HepG2 (cell line): ENCODE data around the gene PYGO2. TPM values are rescaled to one million over a fixed set of nuclear protein-coding genes. Genes with fewer than 3 reads are reported as not detected.

Experiments
- ATAC-seq: fragments of 200-7000 bp; cut with Tn5 transposase; 3 replicates; pipeline ENCODE4 v1.9.1; 2020; ENCODE audit warnings: mild to moderate bottlenecking, moderate library complexity
- BruUV-seq: library from RNA; stranded (reverse); fragments of 400-500 nt; replicated peaks from 2 replicates; lab custom pipeline; 2021; lab: Mats Ljungman, UMichigan
- CTCF ChIA-PET: fragments of 300-600 bp; formaldehyde crosslinking; extraction: SDS; loops from one replicate; lab custom pipeline; 2021; ENCODE audit warnings: low total read pairs, inconsistent platforms, low intra/inter-chr PET ratio; lab: Yijun Ruan, JAX
- POLR2A ChIA-PET: fragments of 350-600 bp; sonication (Branson Sonifier 250); formaldehyde crosslinking; loops from one replicate; lab custom pipeline; 2020; ENCODE audit warnings: antibody characterized with exemption, inconsistent platforms; lab: Yijun Ruan, JAX
- DNase-seq: peaks from one replicate; pipeline ENCODE4 v3.0.0-alpha.2; 2015; ENCODE audit warnings: low spot score
- FAIRE-seq: peaks from 3 replicates; lab custom pipeline; 2011; peaks lifted over from hg19 to GRCh38; lab: Jason Lieb, UNC
- H2AFZ ChIP-seq: one replicate; pipeline ENCODE4 v1.6.1; 2011; ENCODE audit warnings: low read length, inconsistent platforms
- H3K27ac ChIP-seq: fragments of 300-600 bp; 3 replicates; pipeline ENCODE4 v1.8.0; 2011; ENCODE audit warnings: mixed run types, mild to moderate bottlenecking, mixed read lengths, low read length, inconsistent platforms; ENCODE audit not compliant: insufficient read depth; ENCODE audit errors: extremely low read length
- H3K27me3 ChIP-seq, 2 experiments: fragments of 200-600 bp in 1 of 2; 2 replicates in 1 of 2; 3 replicates in 1 of 2; pipeline versions ENCODE4 v1.6.0 to v1.8.0; 2011; ENCODE audit warnings: low read length in 2 of 2, mild to moderate bottlenecking in 2 of 2, moderate library complexity in 2 of 2, inconsistent platforms in 1 of 2; ENCODE audit not compliant: insufficient read depth in 2 of 2, control insufficient read depth in 1 of 2
- H3K36me3 ChIP-seq, 2 experiments: fragments of 200-600 bp in 1 of 2; replicated peaks in 1 of 2; 2 replicates in 1 of 2; 3 replicates in 1 of 2; pipeline versions ENCODE4 v1.5.1 to v1.8.0; 2011; ENCODE audit warnings: low read length in 2 of 2, inconsistent platforms in 1 of 2; ENCODE audit not compliant: insufficient read depth in 2 of 2, control insufficient read depth in 1 of 2
- H3K4me1 ChIP-seq: 2 replicates; pipeline ENCODE4 v1.5.1; 2012; ENCODE audit warnings: low read length, inconsistent platforms; ENCODE audit not compliant: insufficient read depth
- H3K4me2 ChIP-seq: 2 replicates; pipeline ENCODE4 v1.6.0; 2011; ENCODE audit warnings: low read depth, low read length, inconsistent platforms
- H3K4me3 ChIP-seq, 3 experiments: fragments of 200-600 bp in 1 of 3; sonication (generic), shearing (Covaris generic) in 1 of 3; replicated peaks in 1 of 3; 2 replicates each; pipeline ENCODE4 v1.5.1; 2011 to 2016; ENCODE audit warnings: low read length in 3 of 3, inconsistent platforms in 2 of 3, low read depth in 2 of 3, mild to moderate bottlenecking in 2 of 3, control low read depth in 1 of 3, mixed read lengths in 1 of 3; ENCODE audit not compliant: insufficient read depth in 1 of 3
- H3K79me2 ChIP-seq: one replicate; pipeline ENCODE4 v1.6.1; 2011; ENCODE audit warnings: low read length, inconsistent platforms; ENCODE audit not compliant: insufficient read depth
- H3K9ac ChIP-seq: 2 replicates; pipeline ENCODE4 v1.6.0; 2011; ENCODE audit warnings: mild to moderate bottlenecking, low read depth, low read length, inconsistent platforms; ENCODE audit not compliant: insufficient read depth
- H3K9me3 ChIP-seq: 2 replicates; pipeline ENCODE4 v1.5.1; 2012; ENCODE audit warnings: mild to moderate bottlenecking, low read length
- H4K20me1 ChIP-seq: 2 replicates; pipeline ENCODE4 v1.6.0; 2011; ENCODE audit warnings: inconsistent platforms, mild to moderate bottlenecking, low read length, moderate library complexity; ENCODE audit not compliant: insufficient read depth
- ASH2L ChIP-seq: fragments of 300-600, 200-600 bp; sonication (generic); IDR thresholded peaks from 2 replicates; pipeline ENCODE4 v1.7.0; 2017; ENCODE audit warnings: low read depth, mild to moderate bottlenecking, moderate library complexity, mixed read lengths, low read length; ENCODE audit not compliant: insufficient read length
- BHLHE40 ChIP-seq: IDR thresholded peaks from 2 replicates; pipeline ENCODE4 v1.6.1; 2011; ENCODE audit warnings: low read length, improper control_type of control experiment
- EED ChIP-seq: sonication (generic); formaldehyde crosslinking; IDR thresholded peaks from 2 replicates; pipeline ENCODE4 v1.5.0; 2020; ENCODE audit warnings: mild to moderate bottlenecking, missing genetic modification reagents
- FIP1L1 ChIP-seq: fragments of 200-400 bp; formaldehyde crosslinking; IDR thresholded peaks from 2 replicates; pipeline ENCODE4 v1.6.1; 2018; ENCODE audit warnings: low read depth, mild to moderate bottlenecking, low read length, moderate library complexity, borderline replicate concordance; ENCODE audit not compliant: insufficient read depth
- HNF1B ChIP-seq: sonication (generic); formaldehyde crosslinking; IDR thresholded peaks from 2 replicates; pipeline ENCODE4 v1.5.1; 2020; ENCODE audit warnings: mild to moderate bottlenecking, moderate library complexity, missing genetic modification reagents
- MAFG ChIP-seq: sonication (generic); formaldehyde crosslinking; IDR thresholded peaks from 2 replicates; pipeline ENCODE4 v1.5.1; 2020; ENCODE audit warnings: mild to moderate bottlenecking, missing genetic modification reagents
- NFKB2 ChIP-seq: sonication (generic); formaldehyde crosslinking; IDR thresholded peaks from 2 replicates; pipeline ENCODE4 v1.4.0; 2020; ENCODE audit warnings: missing genetic modification reagents, borderline replicate concordance
- NFYB ChIP-seq: sonication (generic); formaldehyde crosslinking; IDR thresholded peaks from 2 replicates; pipeline ENCODE4 v1.4.0; 2020; ENCODE audit warnings: missing genetic modification reagents
- POLR2A ChIP-seq, 2 experiments: IDR thresholded peaks; 2 replicates each; pipeline ENCODE4 v1.6.1; 2011; ENCODE audit warnings: low read depth in 2 of 2, low read length in 2 of 2, mild to moderate bottlenecking in 1 of 2, moderate library complexity in 1 of 2; ENCODE audit not compliant: insufficient read depth in 1 of 2
- RAD51 ChIP-seq: fragments of 450-650 bp; IDR thresholded peaks from 2 replicates; pipeline ENCODE4 v1.6.1; 2016; ENCODE audit warnings: borderline replicate concordance
- SMC3 ChIP-seq: IDR thresholded peaks from 2 replicates; pipeline ENCODE4 v1.6.1; 2011; ENCODE audit warnings: low read length, improper control_type of control experiment
- TCF7L2 ChIP-seq: IDR thresholded peaks from 2 replicates; pipeline ENCODE4 v1.6.1; 2011; ENCODE audit warnings: mild to moderate bottlenecking, low read depth, low read length, moderate library complexity
- ZBTB34 ChIP-seq: sonication (generic); formaldehyde crosslinking; IDR thresholded peaks from 2 replicates; pipeline ENCODE4 v1.8.0; 2022; ENCODE audit warnings: mild to moderate bottlenecking, missing genetic modification reagents
- WGBS: methylation state at CpG from one replicate; pipeline ENCODE4 v1.1.6; 2017; ENCODE audit warnings: low lambda C conversion rate; 5-methylcytosine and 5-hydroxymethylcytosine counted together
- in situ Hi-C: cut with HindIII; loops from 2 replicates; pipeline ENCODE4 v1.10.0; 2017; ENCODE audit warnings: low pct_unique_long_range_greater_than_20kb; ENCODE audit not compliant: extremely low pct_ligation_motif_present
- intact Hi-C: fragments of 100-400 bp; cut with micrococcal nuclease; formaldehyde crosslinking; loops from one replicate; pipeline ENCODE4 v1.10.0; 2022; ENCODE audit not compliant: unreplicated experiment
- polyA plus RNA-seq, 8 experiments: library from polyadenylated mRNA; depleted of rRNA in 3 of 8; stranded (reverse) in 7 of 8; unstranded in 1 of 8; fragments of >200 nt; fragmentation: Illumina TruSeq in 4 of 8; extraction: Trizol in 4 of 8; gene quantifications; 2 replicates each; pipeline versions ENCODE4 v1.2.1 to v1.2.3, GENCODE V29; 2011 to 2016; ENCODE audit warnings: low read depth in 4 of 8, missing spikeins in 1 of 8, mixed read lengths in 1 of 8; ENCODE audit not compliant: insufficient read depth in 1 of 8
- total RNA-seq, 5 experiments: library from RNA; depleted of rRNA; stranded (reverse); fragments of >200 nt; fragmentation: Illumina TruSeq; extraction: Trizol; gene quantifications; 2 replicates each; pipeline ENCODE4 v1.2.3, GENCODE V29; 2016; ENCODE audit warnings: low read depth in 1 of 5

Gene PYGO2
- total and polyA plus RNA-seq, 2 of the 13 experiments (the other 11 are each of a cell fraction or from before 2014, with no cell fraction given), result 20.3 to 21.8 TPM

GRCh38 chr1:155009742-155010141 is 48.2 kb upstream of the PYGO2 start:
- Histone ChIP-seq H3K9me3 (no peaks in the 10 kb centered on the region), H3K4me2 (no peak overlapping the region), H3K79me2 (peaks cover 29% of the 10 kb centered on the region), H3K4me3 (no peak overlapping the region), H4K20me1 (peaks cover 11% of the 10 kb centered on the region; the same call in 1 of the 2 replicates)
- FAIRE-seq, result no peak
- CTCF ChIA-PET, result no interaction called here
- intact Hi-C loops, result no loop called here
- in situ Hi-C loops, result no loop called here
- no peak for TF ChIP-seq FIP1L1
- no peak for TF ChIP-seq NFYB (CRISPR knock-in tag)
- no peak for TF ChIP-seq ASH2L
- no peak for TF ChIP-seq ZBTB34
- no peak for TF ChIP-seq MAFG (CRISPR knock-in tag)
- TF ChIP-seq BHLHE40, result no peak
- TF ChIP-seq SMC3, result no peak
- no peak for TF ChIP-seq TCF7L2
- no peak for TF ChIP-seq EED (CRISPR knock-in tag)
- no peak for TF ChIP-seq POLR2A (IDR thresholded peaks at IDR 0.05; ENCODE audit: insufficient read depth in 1 of 2, low read depth in 2 of 2, low read length in 2 of 2)
- no peak for TF ChIP-seq NFKB2
- TF ChIP-seq RAD51, result no peak
- no peak for TF ChIP-seq HNF1B
- TF ChIP-seq, all 625 proteins: peak for 0
- 96% methylated on average over 5 of the region's 5 CpGs for WGBS
- POLR2A ChIA-PET, result interaction anchor here (8.2 kb wide), 1 partner anchor 7 kb away, joined by 90 read pairs; the partner anchor contains the start of gene ZBTB7B
- no peaks in the 10 kb centered on the region for H3K27me3 ChIP-seq
- no TSS peak for BruUV-seq
- H3K4me1 ChIP-seq, result peaks cover 88% of the 10 kb centered on the region
- H2AFZ ChIP-seq, result no peak overlapping the region
- H3K36me3 ChIP-seq, result peaks cover 3 to 25% of the 10 kb centered on the region in 2 experiments; a peak in 4 of 5 replicates
- no peak for ATAC-seq
- no peak overlapping the region for H3K27ac ChIP-seq
- DNase-seq, result no peak
- no peak overlapping the region for H3K9ac ChIP-seq
